GM20431 (cell line): Measurements from ENCODE around the gene KDM4C.

Experiments
- in situ Hi-C: fragments of 300-500 bp; cut with MseI, MboI; formaldehyde crosslinking; loops from one replicate; pipeline ENCODE4 v1.15.0; 2020; ENCODE audit warnings: low sequenced_read_pairs; ENCODE audit not compliant: unreplicated experiment

Gene KDM4C

GRCh38 chr9:6897207-6897822, 139.5 kb downstream of the KDM4C start:
- in situ Hi-C loops, result no loop called here

GRCh38 chr9:6897898-6898302, 140.1 kb downstream of the KDM4C start:
- in situ Hi-C loops, result no loop called here

DNA sequence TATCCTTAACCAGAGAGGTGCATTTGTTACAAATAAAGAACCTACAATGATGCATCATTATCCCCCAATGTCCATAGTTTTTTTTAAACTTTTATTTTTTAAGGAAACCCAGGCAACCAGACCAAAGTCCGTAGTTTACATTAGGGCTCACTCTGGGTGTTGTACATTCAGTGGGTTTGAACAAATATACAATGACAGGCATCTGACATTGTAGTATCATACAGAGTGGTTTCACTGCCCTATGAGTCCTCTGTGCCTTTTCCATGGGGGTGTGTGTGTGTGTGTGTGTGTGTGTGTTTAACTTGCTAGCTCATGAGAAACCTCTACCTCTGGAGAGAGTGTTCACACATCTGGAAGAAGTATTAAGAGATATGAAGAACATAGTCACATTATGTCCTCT, 141.5 kb downstream of the KDM4C start:
- in situ Hi-C loops, result no loop called here

GRCh38 chr9:6900440-6900883, 142.7 kb downstream of the KDM4C start:
- in situ Hi-C loops, result no loop called here

DNA sequence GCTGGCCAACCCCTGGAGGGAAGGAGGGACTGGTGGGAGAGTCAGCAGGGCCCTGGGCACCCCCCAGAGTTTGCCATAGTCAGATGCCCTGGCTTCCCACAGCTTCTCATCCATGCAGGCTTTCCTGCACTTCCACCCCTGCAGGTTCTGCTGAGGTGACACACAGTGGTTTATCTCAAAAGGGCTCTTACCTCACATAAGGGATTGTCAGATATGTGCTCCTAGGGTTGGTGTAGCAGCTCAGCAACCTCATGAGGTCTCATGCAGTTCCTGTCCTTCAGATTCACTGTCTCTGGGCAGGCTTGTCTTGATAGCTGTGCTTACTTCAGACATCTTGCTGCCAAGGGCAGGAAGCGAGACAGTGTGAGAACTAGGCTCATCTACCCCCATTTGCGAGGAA, 143.4 kb downstream of the KDM4C start:
- in situ Hi-C loops, result no loop called here

- in situ Hi-C loops, result no loop called here
Observed at GRCh38 chr9:6902423-6902822, 144.7 kb downstream of the KDM4C start.

DNA sequence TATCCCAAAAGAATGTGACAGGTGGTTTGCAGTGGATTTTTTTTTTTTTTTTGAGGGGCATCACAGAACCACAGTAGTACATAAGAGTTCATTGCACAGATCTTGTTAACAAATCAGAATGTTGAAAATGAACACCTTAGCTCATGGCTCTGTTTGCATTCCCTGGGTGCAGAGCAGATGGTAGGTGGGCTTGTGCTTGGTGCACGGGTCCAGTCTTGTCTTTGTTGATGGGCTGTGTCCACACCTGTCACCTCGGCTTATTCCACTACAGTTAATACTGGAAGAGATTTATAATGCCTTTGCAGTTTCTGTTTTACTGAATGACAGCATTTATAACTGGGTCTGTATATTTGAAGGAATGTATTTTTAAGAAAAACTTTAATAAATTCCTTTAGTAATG, 146.6 kb downstream of the KDM4C start:
- in situ Hi-C loops, result no loop called here

DNA sequence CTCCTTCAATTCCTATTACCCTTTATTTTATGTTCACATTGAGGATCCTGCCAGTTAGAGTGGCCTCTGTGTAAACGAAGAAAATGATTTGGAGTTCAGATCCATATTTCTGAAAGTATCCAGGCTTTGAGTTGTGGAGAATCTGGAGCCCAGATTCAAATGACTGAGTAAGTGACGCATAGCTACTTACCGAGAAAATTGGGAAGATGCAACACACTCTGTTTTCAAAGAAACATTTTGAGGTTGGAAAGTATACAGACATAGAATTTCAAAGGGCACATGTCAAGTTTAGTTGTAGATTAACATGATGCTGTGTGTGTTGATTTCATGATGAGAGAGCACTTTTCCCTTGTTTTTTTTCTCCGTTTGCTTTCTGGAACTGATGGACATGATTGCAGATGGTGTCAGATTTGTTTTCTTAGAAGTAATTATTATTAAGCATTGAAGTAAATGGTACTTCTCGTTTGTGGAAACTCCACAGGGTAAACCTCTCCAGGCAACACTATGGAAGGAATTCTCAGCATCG, 148.1 kb downstream of the KDM4C start:
- in situ Hi-C loops, result no loop called here

GRCh38 chr9:6907772-6908381, 150.1 kb downstream of the KDM4C start:
- in situ Hi-C loops, result no loop called here

DNA sequence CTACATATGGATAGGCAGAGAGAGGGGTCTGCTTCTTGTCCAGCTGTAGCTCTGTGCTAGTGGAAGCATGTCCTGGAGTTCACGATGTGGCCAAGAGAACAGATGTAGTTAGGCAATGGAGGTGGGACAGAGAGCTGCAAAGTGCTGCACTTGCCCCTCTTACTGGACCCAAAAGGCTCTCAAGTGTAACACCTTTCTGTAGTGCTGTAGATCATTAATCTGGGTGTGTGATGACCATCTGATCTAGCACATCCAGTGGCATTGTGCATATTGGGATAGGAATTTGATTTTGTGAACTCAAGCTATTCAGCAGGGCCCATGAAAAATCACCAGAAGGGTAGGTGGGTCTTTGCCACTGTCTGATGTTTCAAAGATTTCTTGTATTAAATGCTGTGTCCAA, 151.4 kb downstream of the KDM4C start:
- in situ Hi-C loops, result no loop called here

DNA sequence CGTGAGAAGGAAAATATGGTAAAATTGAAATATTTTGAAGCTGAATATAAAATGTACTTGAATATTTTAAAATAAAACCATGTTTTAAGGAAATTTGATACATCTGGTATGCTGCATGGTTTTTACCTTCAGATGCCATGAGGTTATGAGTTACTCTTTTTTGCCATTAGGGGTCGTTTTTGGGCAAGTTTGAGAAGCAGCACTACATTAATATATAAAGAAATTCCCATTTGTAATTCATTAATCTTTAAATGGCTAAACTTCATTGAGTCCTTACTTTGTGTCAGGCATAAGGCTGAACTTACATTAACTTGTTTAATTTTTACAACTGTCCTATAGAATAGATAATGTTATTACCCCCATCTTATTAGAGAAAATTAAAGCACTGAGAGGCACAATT, 152.3 kb downstream of the KDM4C start:
- in situ Hi-C loops, result no loop called here

DNA sequence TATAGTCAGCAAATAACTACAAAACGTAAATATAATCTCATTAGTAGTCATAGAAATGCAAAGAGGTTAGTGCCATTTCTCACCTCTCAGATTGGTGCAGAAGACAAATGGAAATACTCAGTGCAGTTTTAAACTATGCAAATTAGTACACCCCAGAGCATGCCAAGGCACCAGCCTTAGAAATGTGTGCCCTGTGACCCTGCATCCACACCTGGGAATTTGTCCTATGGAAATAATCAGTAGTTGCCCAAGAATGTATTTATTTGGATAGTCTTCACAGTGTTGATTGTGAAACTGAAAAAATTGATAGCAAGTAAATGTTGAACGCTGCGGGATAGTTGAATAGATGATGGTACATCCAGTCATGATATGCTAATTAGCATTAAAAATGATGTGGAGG, 152.7 kb downstream of the KDM4C start:
- in situ Hi-C loops, result no loop called here

- in situ Hi-C loops, result no loop called here
Observed at GRCh38 chr9:6911901-6912638, 154.3 kb downstream of the KDM4C start.

DNA sequence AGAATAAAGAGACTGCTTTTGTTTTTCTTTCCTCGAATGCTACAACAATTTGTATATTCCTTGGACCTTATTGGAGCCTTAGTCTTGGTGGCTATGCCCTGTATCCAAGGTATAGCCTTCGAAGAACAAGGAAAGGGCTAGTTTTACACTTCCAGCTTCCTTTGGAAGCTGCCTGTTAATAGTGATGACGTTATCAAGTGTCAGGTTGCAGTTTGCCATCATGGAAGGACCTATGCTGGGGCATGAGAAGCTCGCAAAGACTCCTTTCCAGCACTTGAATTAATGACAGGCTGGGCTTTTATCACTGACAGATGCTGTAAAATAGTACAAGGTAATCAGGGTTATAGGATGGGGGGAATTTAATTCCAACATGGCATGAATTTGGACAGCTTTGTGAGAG, 157.9 kb downstream of the KDM4C start:
- in situ Hi-C loops, result no loop called here

- in situ Hi-C loops, result no loop called here
Observed at GRCh38 chr9:6917162-6917561, 159.4 kb downstream of the KDM4C start.

GRCh38 chr9:6920041-6920440, 162.3 kb downstream of the KDM4C start:
- in situ Hi-C loops, result no loop called here

GRCh38 chr9:6921315-6921714, 163.5 kb downstream of the KDM4C start:
- in situ Hi-C loops, result no loop called here

GRCh38 chr9:6922124-6922676, 164.4 kb downstream of the KDM4C start:
- in situ Hi-C loops, result no loop called here

DNA sequence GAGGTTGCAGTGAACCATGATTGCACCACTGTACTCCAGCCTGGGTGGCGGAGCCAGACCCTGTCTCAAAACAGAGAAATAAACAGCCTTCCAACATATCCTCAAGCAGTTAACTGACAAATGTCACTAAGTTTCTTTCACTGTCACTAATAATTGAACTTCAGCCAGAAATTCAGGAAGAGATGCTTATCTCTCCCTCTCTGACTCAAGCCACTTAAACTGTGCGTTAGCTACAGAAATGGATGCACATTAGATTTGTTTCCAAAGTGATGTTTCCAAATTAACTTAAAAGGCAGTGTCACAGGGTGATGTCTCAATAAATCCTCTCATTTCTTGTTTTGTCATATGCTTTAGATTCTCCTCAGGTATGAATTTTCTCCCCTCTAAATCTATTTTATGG, 164.9 kb downstream of the KDM4C start:
- in situ Hi-C loops, result no loop called here

DNA sequence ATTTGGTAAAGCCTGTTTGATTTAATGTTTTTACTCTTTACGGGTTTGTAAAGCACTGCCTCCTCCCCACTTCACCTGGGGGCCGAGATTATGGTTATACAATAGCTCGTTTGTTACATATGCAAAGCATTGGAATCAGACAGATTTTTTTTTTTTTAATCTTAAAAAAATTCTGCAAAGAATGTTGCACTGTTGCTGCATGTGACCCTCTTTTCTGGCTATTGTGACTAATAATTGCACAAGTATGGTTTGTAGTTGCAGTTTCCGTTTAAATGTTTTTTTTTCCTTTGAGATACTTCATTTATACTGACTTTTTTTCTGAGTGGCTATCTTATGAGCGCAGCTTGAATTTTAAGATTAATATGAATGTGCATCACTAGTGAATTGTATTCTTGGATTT, 165.3 kb downstream of the KDM4C start:
- in situ Hi-C loops, result no loop called here

GRCh38 chr9:6924149-6924548, 166.4 kb downstream of the KDM4C start:
- in situ Hi-C loops, result no loop called here
